HG03159 (cell line): ENCODE data around the gene SCARF1.
A peak's percentile ranks its signal among the peaks of the same experiment; 100 is the strongest.

Experiments
- ATAC-seq: cut with Tn5 transposase; IDR thresholded peaks from one replicate; pipeline ENCODE4 v1.9.1; 2021; ENCODE audit warnings: mild to moderate bottlenecking, moderate library complexity; ENCODE audit not compliant: unreplicated experiment

The SCARF1 gene

GRCh38 chr17:1648963-1649843 is 3.7 kb upstream of the SCARF1 start:
- ATAC-seq = peak; percentile 51

GRCh38 chr17:1648173-1648962 is 2.8 kb upstream of the SCARF1 start:
- ATAC-seq = peak; percentile 9

- ATAC-seq = no peak
Observed at GRCh38 chr17:1647802-1648171, 2.3 kb upstream of the SCARF1 start.

GRCh38 chr17:1646199-1646875 is 805 bp upstream of the SCARF1 start:
- ATAC-seq = no peak

- ATAC-seq = no peak
Observed at GRCh38 chr17:1644493-1645206, 882 bp downstream of the SCARF1 start.

GRCh38 chr17:1643999-1644492 is 1.5 kb downstream of the SCARF1 start:
- no peak for ATAC-seq

GRCh38 chr17:1643293-1643998 is 2.1 kb downstream of the SCARF1 start:
- ATAC-seq = no peak

- no peak for ATAC-seq
Observed at GRCh38 chr17:1641065-1641403, 4.5 kb downstream of the SCARF1 start.

- no peak for ATAC-seq
Observed at GRCh38 chr17:1640329-1641064, 5.0 kb downstream of the SCARF1 start.

GRCh38 chr17:1639549-1640180 is 5.9 kb downstream of the SCARF1 start:
- no peak for ATAC-seq

- no peak for ATAC-seq
Observed at GRCh38 chr17:1638624-1639300, 6.8 kb downstream of the SCARF1 start.

- ATAC-seq = no peak
Observed at GRCh38 chr17:1638171-1638590, 7.4 kb downstream of the SCARF1 start.

GRCh38 chr17:1636732-1637285 is 8.7 kb downstream of the SCARF1 start:
- ATAC-seq = no peak

GRCh38 chr17:1635675-1636465 is 9.7 kb downstream of the SCARF1 start:
- no peak for ATAC-seq

GRCh38 chr17:1634841-1635650 is 10.5 kb downstream of the SCARF1 start:
- no peak for ATAC-seq

- no peak for ATAC-seq
Observed at GRCh38 chr17:1630662-1631061, 14.9 kb downstream of the SCARF1 start.
